ENCODE data around the gene MRC2. TPM values are rescaled to one million over a fixed set of nuclear protein-coding genes. Genes with fewer than 3 reads are reported as not detected.

Gene MRC2
- polyA plus RNA-seq, 1 of the 3 experiments (the other 2 are of a cell fraction): 213 TPM

DNA sequence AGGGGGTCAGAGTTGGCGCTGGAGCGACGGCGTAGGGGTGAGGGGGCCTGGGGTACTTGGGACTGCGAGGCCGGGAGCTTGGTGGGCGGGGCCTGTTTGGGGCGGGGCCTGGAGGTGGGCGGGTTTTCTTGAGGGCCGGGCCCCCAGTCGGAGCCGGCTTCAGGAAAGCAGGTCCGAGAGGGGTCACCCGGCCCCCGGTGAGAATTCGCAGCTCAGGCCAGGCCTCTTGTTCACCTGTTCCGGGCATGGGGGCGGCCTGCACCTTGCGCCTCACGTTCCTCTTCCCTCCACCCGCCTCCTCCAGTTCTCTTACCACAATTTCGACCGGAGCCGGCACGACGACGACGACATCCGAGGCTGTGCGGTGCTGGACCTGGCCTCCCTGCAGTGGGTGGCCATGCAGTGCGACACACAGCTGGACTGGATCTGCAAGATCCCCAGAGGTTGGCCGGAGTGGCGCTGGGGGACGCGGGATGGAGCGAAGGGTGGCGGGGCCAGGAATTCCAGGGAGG, 52.5 kb downstream of the MRC2 start:
- no peak overlapping the region for H2AFZ ChIP-seq (ENCODE audit: low read depth)
- no peak overlapping the region for H3K9ac ChIP-seq
- H3F3A ChIP-seq (replicated peaks; ENCODE audit: insufficient read depth): peaks cover 17% of the 10 kb centered on the region
- DNase-seq: peak; percentile 57
- no peaks in the 10 kb centered on the region for H3K9me2 ChIP-seq
- TF ChIP-seq FOSL2 (IDR thresholded peaks at IDR 0.05; ENCODE audit: borderline replicate concordance, low read depth): no peak
- no peak for TF ChIP-seq RFX5 (IDR thresholded peaks at IDR 0.05; ENCODE audit: low read length)
- no peak for TF ChIP-seq ELF1 (IDR thresholded peaks at IDR 0.05)
- no peak for TF ChIP-seq TEAD4 (IDR thresholded peaks at IDR 0.05; ENCODE audit: borderline replicate concordance, insufficient read depth)
- TF ChIP-seq, protein P1, sequence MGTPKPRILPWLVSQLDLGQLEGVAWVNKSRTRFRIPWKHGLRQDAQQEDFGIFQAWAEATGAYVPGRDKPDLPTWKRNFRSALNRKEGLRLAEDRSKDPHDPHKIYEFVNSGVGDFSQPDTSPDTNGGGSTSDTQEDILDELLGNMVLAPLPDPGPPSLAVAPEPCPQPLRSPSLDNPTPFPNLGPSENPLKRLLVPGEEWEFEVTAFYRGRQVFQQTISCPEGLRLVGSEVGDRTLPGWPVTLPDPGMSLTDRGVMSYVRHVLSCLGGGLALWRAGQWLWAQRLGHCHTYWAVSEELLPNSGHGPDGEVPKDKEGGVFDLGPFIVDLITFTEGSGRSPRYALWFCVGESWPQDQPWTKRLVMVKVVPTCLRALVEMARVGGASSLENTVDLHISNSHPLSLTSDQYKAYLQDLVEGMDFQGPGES (IDR thresholded peaks at IDR 0.05; ENCODE audit: low read depth, low read length): no peak
- TF ChIP-seq SIN3A (IDR thresholded peaks at IDR 0.05; ENCODE audit: borderline replicate concordance, low read depth, low read length): no peak
- TF ChIP-seq, protein P2, sequence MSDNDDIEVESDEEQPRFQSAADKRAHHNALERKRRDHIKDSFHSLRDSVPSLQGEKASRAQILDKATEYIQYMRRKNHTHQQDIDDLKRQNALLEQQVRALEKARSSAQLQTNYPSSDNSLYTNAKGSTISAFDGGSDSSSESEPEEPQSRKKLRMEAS (IDR thresholded peaks at IDR 0.05; ENCODE audit: low read depth): no peak
- TF ChIP-seq CHD2 (IDR thresholded peaks at IDR 0.05; ENCODE audit: low read length, partially characterized antibody): no peak
- no peak for TF ChIP-seq RXRA (IDR thresholded peaks at IDR 0.05; ENCODE audit: borderline replicate concordance, low read depth)
- TF ChIP-seq EZH2phosphoT487 (IDR thresholded peaks at IDR 0.05; ENCODE audit: borderline replicate concordance, low read depth): no peak
- TF ChIP-seq, protein P3, sequence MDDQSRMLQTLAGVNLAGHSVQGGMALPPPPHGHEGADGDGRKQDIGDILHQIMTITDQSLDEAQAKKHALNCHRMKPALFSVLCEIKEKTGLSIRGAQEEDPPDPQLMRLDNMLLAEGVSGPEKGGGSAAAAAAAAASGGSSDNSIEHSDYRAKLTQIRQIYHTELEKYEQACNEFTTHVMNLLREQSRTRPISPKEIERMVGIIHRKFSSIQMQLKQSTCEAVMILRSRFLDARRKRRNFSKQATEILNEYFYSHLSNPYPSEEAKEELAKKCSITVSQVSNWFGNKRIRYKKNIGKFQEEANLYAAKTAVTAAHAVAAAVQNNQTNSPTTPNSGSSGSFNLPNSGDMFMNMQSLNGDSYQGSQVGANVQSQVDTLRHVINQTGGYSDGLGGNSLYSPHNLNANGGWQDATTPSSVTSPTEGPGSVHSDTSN (IDR thresholded peaks at IDR 0.05): no peak
- TF ChIP-seq TAF1 (IDR thresholded peaks at IDR 0.05; ENCODE audit: borderline replicate concordance, low read depth, low read length): no peak
- TF ChIP-seq, protein P4, sequence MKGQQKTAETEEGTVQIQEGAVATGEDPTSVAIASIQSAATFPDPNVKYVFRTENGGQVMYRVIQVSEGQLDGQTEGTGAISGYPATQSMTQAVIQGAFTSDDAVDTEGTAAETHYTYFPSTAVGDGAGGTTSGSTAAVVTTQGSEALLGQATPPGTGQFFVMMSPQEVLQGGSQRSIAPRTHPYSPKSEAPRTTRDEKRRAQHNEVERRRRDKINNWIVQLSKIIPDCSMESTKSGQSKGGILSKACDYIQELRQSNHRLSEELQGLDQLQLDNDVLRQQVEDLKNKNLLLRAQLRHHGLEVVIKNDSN (IDR thresholded peaks at IDR 0.05; ENCODE audit: borderline replicate concordance, low read depth): no peak
- TF ChIP-seq RAD21 (IDR thresholded peaks at IDR 0.05; ENCODE audit: low read length): no peak
- 0 out of 2 replicates have a peak, but pooled peaks cover 4% of the 10 kb centered on the region for H4K20me1 ChIP-seq (ENCODE audit: insufficient read depth)
- peaks cover 8% of the 10 kb centered on the region; the same call in 1 of the 2 replicates for H3K79me2 ChIP-seq (ENCODE audit: insufficient read depth)
- H3K4me1 ChIP-seq (ENCODE audit: control insufficient read depth in 1 of 2, insufficient read depth in 2 of 2, low read depth in 1 of 2, low read length in 1 of 2): no peaks in the 10 kb centered on the region; a peak in 1 of 4 replicates
- H3K36me3 ChIP-seq (replicated peaks in 1 of 2; ENCODE audit: control insufficient read depth in 1 of 2, insufficient read depth in 2 of 2, low read length in 1 of 2): peaks cover 77 to 85% of the 10 kb centered on the region in 2 experiments
- H3K27ac ChIP-seq (ENCODE audit: low read depth in 2 of 2, low read length in 1 of 2): no peak overlapping the region
- H3K4me2 ChIP-seq: no peak overlapping the region
- ChIA-PET POLR2A (no interaction called here), CTCF (interaction anchor here (1.4 to 5.1 kb wide), 2 partner anchors 8 to 726 kb away, joined by 4 to 32 read pairs; no protein-coding TSS in a partner anchor)
- no peaks in the 10 kb centered on the region for H3K9me3 ChIP-seq
- H3K4me3 ChIP-seq (ENCODE audit: low read depth in 2 of 2, low read length in 1 of 2): no peak overlapping the region
- WGBS (ENCODE audit: low lambda C conversion rate): 95% methylated on average over 31 of the region's 37 CpGs
- no peaks in the 10 kb centered on the region for H3K27me3 ChIP-seq (ENCODE audit: insufficient read depth)

Data from SK-N-SH (cell line).